Gastroesophageal sphincter (tissue), 3 donors: ENCODE measurements around the gene DSCAML1.

Experiments used
- POLR2AphosphoS5 ChIP-seq: sonication (generic); formaldehyde crosslinking; IDR thresholded peaks from one replicate; pipeline ENCODE4 v1.6.1; 2017; ENCODE audit warnings: antibody characterized with exemption
- TF ChIP-seq, protein P1 (sequence below), 4 experiments: fragments of 200-600 bp in 2 of 4; fragments of 450-650 bp in 2 of 4; sonication (generic) in 1 of 4; IDR thresholded peaks; one replicate each; pipeline ENCODE4 v1.5.1; 2017 to 2019; ENCODE audit warnings: antibody characterized with exemption in 4 of 4, mild to moderate bottlenecking in 2 of 4, moderate library complexity in 2 of 4

DNA sequence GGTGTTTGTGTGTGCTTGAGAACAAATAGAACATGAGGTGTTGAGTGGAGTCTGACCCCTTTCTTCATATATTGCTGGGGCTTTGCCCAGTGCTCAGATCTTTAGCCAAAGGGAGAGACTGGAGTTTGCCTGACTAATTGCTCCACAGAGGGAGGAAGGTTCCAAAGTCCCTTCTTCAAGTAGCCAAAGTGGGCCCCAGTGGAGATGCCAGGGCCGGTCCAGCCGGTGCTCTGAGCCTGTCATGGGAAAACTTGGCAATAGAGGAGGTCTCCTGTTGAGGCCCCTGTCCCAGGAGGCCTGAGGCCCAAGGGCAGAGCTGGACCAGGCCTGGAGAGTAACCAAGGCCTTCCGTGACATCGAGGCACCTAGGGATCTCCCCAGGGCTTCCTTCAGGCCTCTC, 112.3 kb downstream of the DSCAML1 start:
- TF ChIP-seq POLR2AphosphoS5, result no peak
- TF ChIP-seq, protein P1, sequence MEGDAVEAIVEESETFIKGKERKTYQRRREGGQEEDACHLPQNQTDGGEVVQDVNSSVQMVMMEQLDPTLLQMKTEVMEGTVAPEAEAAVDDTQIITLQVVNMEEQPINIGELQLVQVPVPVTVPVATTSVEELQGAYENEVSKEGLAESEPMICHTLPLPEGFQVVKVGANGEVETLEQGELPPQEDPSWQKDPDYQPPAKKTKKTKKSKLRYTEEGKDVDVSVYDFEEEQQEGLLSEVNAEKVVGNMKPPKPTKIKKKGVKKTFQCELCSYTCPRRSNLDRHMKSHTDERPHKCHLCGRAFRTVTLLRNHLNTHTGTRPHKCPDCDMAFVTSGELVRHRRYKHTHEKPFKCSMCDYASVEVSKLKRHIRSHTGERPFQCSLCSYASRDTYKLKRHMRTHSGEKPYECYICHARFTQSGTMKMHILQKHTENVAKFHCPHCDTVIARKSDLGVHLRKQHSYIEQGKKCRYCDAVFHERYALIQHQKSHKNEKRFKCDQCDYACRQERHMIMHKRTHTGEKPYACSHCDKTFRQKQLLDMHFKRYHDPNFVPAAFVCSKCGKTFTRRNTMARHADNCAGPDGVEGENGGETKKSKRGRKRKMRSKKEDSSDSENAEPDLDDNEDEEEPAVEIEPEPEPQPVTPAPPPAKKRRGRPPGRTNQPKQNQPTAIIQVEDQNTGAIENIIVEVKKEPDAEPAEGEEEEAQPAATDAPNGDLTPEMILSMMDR (IDR thresholded peaks at IDR 0.05), result no peak
